Smooth muscle cell (in vitro differentiated cells): Measurements from ENCODE around the gene CENATAC. TPM values are rescaled to one million over a fixed set of nuclear protein-coding genes. Genes with fewer than 3 reads are reported as not detected.

Experiments used
- DNase-seq: peaks from one replicate; lab custom pipeline; 2025; ENCODE audit not compliant: unreplicated experiment; lab: John Stamatoyannopoulos, UW
- H2AFZ ChIP-seq: fragments of 200-600 bp; sonication (generic); 2 replicates; pipeline ENCODE4 v1.6.0; 2016; ENCODE audit warnings: antibody characterized with exemption, low read depth, mild to moderate bottlenecking
- H3F3A ChIP-seq: fragments of 200-600 bp; sonication (generic); 2 replicates; pipeline ENCODE4 v1.6.0; 2017; ENCODE audit warnings: antibody characterized with exemption, low read depth
- H3K27ac ChIP-seq: fragments of 200-600 bp; sonication (generic); 2 replicates; pipeline ENCODE4 v1.5.1; 2016; ENCODE audit warnings: low read depth, mild to moderate bottlenecking
- H3K27me3 ChIP-seq: fragments of 200-600 bp; sonication (generic); 2 replicates; pipeline ENCODE4 v1.6.1; 2016; ENCODE audit warnings: low read depth, mild to moderate bottlenecking
- H3K36me3 ChIP-seq: fragments of 200-600 bp; sonication (generic); 2 replicates; pipeline ENCODE4 v1.5.1; 2016; ENCODE audit warnings: low read depth
- H3K4me1 ChIP-seq: fragments of 200-600 bp; sonication (generic); 2 replicates; pipeline ENCODE4 v1.5.1; 2016; ENCODE audit warnings: low read depth
- H3K4me2 ChIP-seq: fragments of 200-600 bp; sonication (generic); 2 replicates; pipeline ENCODE4 v1.6.0; 2016; ENCODE audit warnings: mild to moderate bottlenecking
- H3K4me3 ChIP-seq: fragments of 200-600 bp; sonication (generic); 2 replicates; pipeline ENCODE4 v1.5.1; 2016; ENCODE audit warnings: mild to moderate bottlenecking
- H3K79me2 ChIP-seq: fragments of 200-600 bp; sonication (generic); 2 replicates; pipeline ENCODE4 v1.6.0; 2016; ENCODE audit warnings: low read depth, mild to moderate bottlenecking
- H3K9ac ChIP-seq: fragments of 200-600 bp; sonication (generic); 2 replicates; pipeline ENCODE4 v1.6.0; 2016; ENCODE audit warnings: low read depth
- H3K9me3 ChIP-seq: fragments of 200-600 bp; sonication (generic); replicated peaks from 2 replicates; pipeline ENCODE4 v1.5.1; 2016; ENCODE audit warnings: low read depth
- H4K20me1 ChIP-seq: fragments of 200-600 bp; sonication (generic); 2 replicates; pipeline ENCODE4 v1.6.0; 2016; ENCODE audit warnings: low read depth
- CTCF ChIP-seq: fragments of 200-600 bp; sonication (generic); IDR thresholded peaks from 2 replicates; pipeline ENCODE4 v1.5.1; 2017; ENCODE audit warnings: borderline replicate concordance, mild to moderate bottlenecking, antibody characterized with exemption; ENCODE audit not compliant: insufficient read depth, poor library complexity, severe bottlenecking
- WGBS: methylation state at CpG from one replicate; pipeline ENCODE4 v1.1.7; 2016; ENCODE audit warnings: low lambda C conversion rate; 5-methylcytosine and 5-hydroxymethylcytosine counted together
- polyA plus RNA-seq: library from polyadenylated mRNA; unstranded; fragments of >200 nt; fragmentation: Nextera tagmentation; extraction: Ambion mirVana; gene quantifications from 2 replicates; pipeline ENCODE4 v1.2.1, GENCODE V29; 2016
- total RNA-seq: library from RNA; depleted of rRNA; stranded (reverse); fragments of >200 nt; gene quantifications from 2 replicates; pipeline ENCODE4 v1.2.3, GENCODE V29; 2014

CENATAC gene
- total and polyA plus RNA-seq, 2 experiments from 2014 or later = 5.3 to 17.8 TPM

- no peak overlapping the region for H2AFZ ChIP-seq
- H3K27me3 ChIP-seq = no peaks in the 10 kb centered on the region
- no peak overlapping the region for H3K27ac ChIP-seq
- H3K79me2 ChIP-seq = no peaks in the 10 kb centered on the region
- WGBS = 99% methylated on average over 2 of the region's 2 CpGs
- no peak overlapping the region for H3K4me2 ChIP-seq
- DNase-seq = no peak
- H3K36me3 ChIP-seq = no peaks in the 10 kb centered on the region
- H3K9me3 ChIP-seq = no peaks in the 10 kb centered on the region
- H3F3A ChIP-seq = no peaks in the 10 kb centered on the region
- no peak for TF ChIP-seq CTCF
- H3K4me1 ChIP-seq = no peaks in the 10 kb centered on the region
- no peak overlapping the region for H3K9ac ChIP-seq
- H4K20me1 ChIP-seq = no peaks in the 10 kb centered on the region
- no peak overlapping the region for H3K4me3 ChIP-seq
Measured at GRCh38 chr11:118973985-118974384, 24.0 kb upstream of the CENATAC start.

DNA sequence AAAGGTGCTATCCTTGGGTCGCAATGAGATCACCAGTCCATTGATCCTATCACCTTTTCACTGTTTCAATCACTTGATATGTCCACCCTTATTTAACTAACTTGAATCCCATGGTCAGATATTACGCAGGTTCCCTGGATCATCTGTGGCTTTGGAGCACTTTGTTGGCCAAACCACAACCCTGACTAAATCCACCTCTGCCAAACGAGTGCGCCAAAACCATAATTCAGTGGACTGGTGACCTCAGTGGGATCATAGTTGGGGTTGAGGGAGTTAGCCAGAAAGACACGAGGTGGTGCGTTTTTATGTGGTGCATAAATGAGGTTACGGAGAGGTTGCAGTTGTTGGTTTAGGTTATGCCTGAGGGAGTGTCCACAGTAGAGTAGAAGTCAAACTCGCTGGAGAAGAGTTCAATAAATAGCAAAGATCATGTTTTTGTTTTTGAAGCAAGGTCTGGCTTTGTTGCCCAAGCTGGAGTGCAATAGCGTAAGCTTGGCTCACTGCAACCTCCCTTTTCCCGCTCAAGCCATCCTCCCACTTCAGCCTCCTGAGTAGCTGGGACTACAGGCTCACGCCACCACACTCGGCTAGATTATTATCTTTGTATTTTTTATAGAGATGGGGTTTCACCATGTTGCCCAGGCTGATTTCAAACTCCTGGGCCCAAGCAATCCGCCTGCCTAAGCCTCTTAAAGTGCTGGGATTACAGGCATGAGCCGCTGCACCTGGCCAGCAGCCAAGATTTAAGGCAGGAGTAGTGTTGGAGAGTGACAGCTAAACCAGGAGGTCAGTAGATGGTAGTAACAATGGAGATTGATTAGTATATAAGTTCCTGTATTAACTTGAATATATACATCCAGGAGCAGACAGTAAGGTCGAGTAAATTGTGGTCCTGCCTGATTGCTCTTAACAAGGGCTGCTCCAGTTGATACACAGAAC, 21.9 kb upstream of the CENATAC start:
- Histone ChIP-seq H3K9ac (no peak overlapping the region), H4K20me1 (no peaks in the 10 kb centered on the region), H3F3A (no peaks in the 10 kb centered on the region), H3K36me3 (no peaks in the 10 kb centered on the region), H3K4me3 (no peak overlapping the region), H3K4me2 (no peak overlapping the region), H2AFZ (no peak overlapping the region), H3K27me3 (no peaks in the 10 kb centered on the region), H3K79me2 (no peaks in the 10 kb centered on the region), H3K9me3 (no peaks in the 10 kb centered on the region), H3K27ac (no peak overlapping the region), H3K4me1 (no peaks in the 10 kb centered on the region)
- 84% methylated on average over 15 of the region's 15 CpGs for WGBS
- no peak for DNase-seq
- no peak for TF ChIP-seq CTCF

GRCh38 chr11:118979434-118979833, 18.5 kb upstream of the CENATAC start:
- no peaks in the 10 kb centered on the region for H3K9me3 ChIP-seq
- 61% methylated on average over 9 of the region's 9 CpGs for WGBS
- H2AFZ ChIP-seq = no peak overlapping the region
- H4K20me1 ChIP-seq = no peaks in the 10 kb centered on the region
- H3K36me3 ChIP-seq = no peaks in the 10 kb centered on the region
- no peaks in the 10 kb centered on the region for H3K27me3 ChIP-seq
- DNase-seq = no peak
- no peak overlapping the region for H3K4me3 ChIP-seq
- no peak overlapping the region for H3K4me2 ChIP-seq
- no peaks in the 10 kb centered on the region for H3K79me2 ChIP-seq
- no peak for TF ChIP-seq CTCF
- H3F3A ChIP-seq = no peaks in the 10 kb centered on the region
- no peak overlapping the region for H3K27ac ChIP-seq
- no peaks in the 10 kb centered on the region for H3K4me1 ChIP-seq
- H3K9ac ChIP-seq = no peak overlapping the region
